Measurements from ENCODE around the gene EPAS1.

DNA sequence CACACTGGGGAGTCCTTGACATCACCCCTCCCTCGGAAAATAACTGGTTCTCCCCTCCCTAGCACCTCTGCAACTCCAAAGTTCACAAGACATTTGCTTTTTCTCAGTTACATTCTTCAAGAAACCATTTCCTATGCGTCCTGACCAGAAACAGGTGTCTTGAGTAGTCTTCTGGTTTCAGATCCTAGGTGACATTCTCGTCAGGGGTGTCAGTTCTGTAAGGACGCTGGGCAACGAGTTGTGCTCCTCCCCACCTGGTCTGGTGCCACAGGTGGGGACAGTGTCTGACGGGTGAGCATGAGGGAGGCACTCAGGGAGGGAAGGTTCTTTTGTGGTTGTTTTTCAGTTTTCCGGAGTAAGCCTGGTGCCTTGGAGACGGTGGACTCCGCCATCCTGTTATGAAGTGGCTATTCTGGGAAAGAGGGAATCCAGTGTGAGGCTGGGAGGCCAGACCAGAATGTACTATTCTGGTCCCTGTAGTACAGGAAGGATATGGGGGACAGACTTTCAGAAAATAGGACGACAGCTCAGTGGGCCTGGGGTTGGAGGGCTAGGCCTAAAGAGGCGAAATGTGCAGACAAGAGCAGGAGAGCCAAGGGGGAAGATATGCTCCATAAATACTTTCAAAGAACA lies 50.6 kb downstream of the EPAS1 start:
- TF ChIP-seq EZH2 (IDR thresholded peaks at IDR 0.05; ENCODE audit: low read depth, low read length, severe bottlenecking), result no peak
- TF ChIP-seq, protein P1, sequence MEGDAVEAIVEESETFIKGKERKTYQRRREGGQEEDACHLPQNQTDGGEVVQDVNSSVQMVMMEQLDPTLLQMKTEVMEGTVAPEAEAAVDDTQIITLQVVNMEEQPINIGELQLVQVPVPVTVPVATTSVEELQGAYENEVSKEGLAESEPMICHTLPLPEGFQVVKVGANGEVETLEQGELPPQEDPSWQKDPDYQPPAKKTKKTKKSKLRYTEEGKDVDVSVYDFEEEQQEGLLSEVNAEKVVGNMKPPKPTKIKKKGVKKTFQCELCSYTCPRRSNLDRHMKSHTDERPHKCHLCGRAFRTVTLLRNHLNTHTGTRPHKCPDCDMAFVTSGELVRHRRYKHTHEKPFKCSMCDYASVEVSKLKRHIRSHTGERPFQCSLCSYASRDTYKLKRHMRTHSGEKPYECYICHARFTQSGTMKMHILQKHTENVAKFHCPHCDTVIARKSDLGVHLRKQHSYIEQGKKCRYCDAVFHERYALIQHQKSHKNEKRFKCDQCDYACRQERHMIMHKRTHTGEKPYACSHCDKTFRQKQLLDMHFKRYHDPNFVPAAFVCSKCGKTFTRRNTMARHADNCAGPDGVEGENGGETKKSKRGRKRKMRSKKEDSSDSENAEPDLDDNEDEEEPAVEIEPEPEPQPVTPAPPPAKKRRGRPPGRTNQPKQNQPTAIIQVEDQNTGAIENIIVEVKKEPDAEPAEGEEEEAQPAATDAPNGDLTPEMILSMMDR (IDR thresholded peaks at IDR 0.05; ENCODE audit: control extremely low read depth in 1 of 3, insufficient read depth in 1 of 3, low read depth in 1 of 3, low read length in 3 of 3), result no peak
- no peak for TF ChIP-seq JUND (IDR thresholded peaks at IDR 0.05; ENCODE audit: low read length)
- TF ChIP-seq ASH2L (IDR thresholded peaks at IDR 0.05; ENCODE audit: low read length), result no peak
- TF ChIP-seq SP1 (IDR thresholded peaks at IDR 0.05; ENCODE audit: low read depth, low read length), result no peak
- TF ChIP-seq, protein P2, sequence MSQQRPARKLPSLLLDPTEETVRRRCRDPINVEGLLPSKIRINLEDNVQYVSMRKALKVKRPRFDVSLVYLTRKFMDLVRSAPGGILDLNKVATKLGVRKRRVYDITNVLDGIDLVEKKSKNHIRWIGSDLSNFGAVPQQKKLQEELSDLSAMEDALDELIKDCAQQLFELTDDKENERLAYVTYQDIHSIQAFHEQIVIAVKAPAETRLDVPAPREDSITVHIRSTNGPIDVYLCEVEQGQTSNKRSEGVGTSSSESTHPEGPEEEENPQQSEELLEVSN (IDR thresholded peaks at IDR 0.05), result no peak
- TF ChIP-seq EP300 (IDR thresholded peaks at IDR 0.05; ENCODE audit: borderline replicate concordance in 1 of 2, low read depth in 2 of 2, low read length in 2 of 2), result no peak
- TF ChIP-seq KDM5A (IDR thresholded peaks at IDR 0.05; ENCODE audit: low read length), result no peak
- no peak for TF ChIP-seq FOSL1 (IDR thresholded peaks at IDR 0.05; ENCODE audit: insufficient read depth, low read depth, low read length)
- TF ChIP-seq POLR2A (IDR thresholded peaks at IDR 0.05; ENCODE audit: control extremely low read depth in 1 of 2, low read depth in 2 of 2, low read length in 2 of 2), result no peak
- TF ChIP-seq YY1 (IDR thresholded peaks at IDR 0.05; ENCODE audit: low read depth, low read length), result no peak
- no peak for TF ChIP-seq HDAC2 (IDR thresholded peaks at IDR 0.05; ENCODE audit: borderline replicate concordance in 1 of 2, low read depth in 2 of 2, low read length in 2 of 2)
- TF ChIP-seq GABPA (IDR thresholded peaks at IDR 0.05; ENCODE audit: borderline replicate concordance, insufficient read depth, low read length), result no peak
